Nephron progenitor cell (in vitro differentiated cells): ENCODE measurements around the gene UGT1A1.

Experiments
- DNase-seq: peaks from one replicate; pipeline ENCODE4 v3.0.0; 2021
- H3K27ac Mint-ChIP-seq: 2 replicates; pipeline ENCODE4 v1.8.0; 2021; ENCODE audit warnings: mild to moderate bottlenecking, moderate library complexity, mixed read lengths
- H3K27me3 Mint-ChIP-seq: 2 replicates; pipeline ENCODE4 v1.8.0; 2021; ENCODE audit warnings: mild to moderate bottlenecking, low read depth, mixed read lengths; ENCODE audit not compliant: poor library complexity
- H3K36me3 Mint-ChIP-seq: 2 replicates; pipeline ENCODE4 v1.8.0; 2021; ENCODE audit warnings: low read depth, mixed read lengths
- H3K4me1 Mint-ChIP-seq: 2 replicates; pipeline ENCODE4 v1.8.0; 2021; ENCODE audit warnings: mixed read lengths
- H3K4me3 Mint-ChIP-seq: 2 replicates; pipeline ENCODE4 v1.8.0; 2021; ENCODE audit warnings: mild to moderate bottlenecking, moderate library complexity, mixed read lengths
- H3K9me3 Mint-ChIP-seq: 2 replicates; pipeline ENCODE4 v1.8.0; 2021; ENCODE audit warnings: mild to moderate bottlenecking, moderate library complexity, mixed read lengths
- CTCF ChIP-seq: fragments of 200-600 bp; sonication (generic); IDR thresholded peaks from 2 replicates; pipeline ENCODE4 v1.5.0; 2021; ENCODE audit warnings: antibody characterized with exemption

The UGT1A1 gene

GRCh38 chr2:233766416-233766815 is 6.3 kb downstream of the UGT1A1 start:
- H3K4me3 Mint-ChIP-seq: no peak overlapping the region
- no peak for DNase-seq
- H3K27ac Mint-ChIP-seq: no peak overlapping the region
- no peaks in the 10 kb centered on the region for H3K9me3 Mint-ChIP-seq
- H3K36me3 Mint-ChIP-seq: no peaks in the 10 kb centered on the region
- peaks cover 22% of the 10 kb centered on the region for H3K27me3 Mint-ChIP-seq
- no peak for TF ChIP-seq CTCF
- H3K4me1 Mint-ChIP-seq: no peaks in the 10 kb centered on the region

GRCh38 chr2:233768076-233768475 is 8.0 kb downstream of the UGT1A1 start:
- Mint-ChIP-seq H3K27me3 (peaks cover 22% of the 10 kb centered on the region), H3K4me1 (no peaks in the 10 kb centered on the region), H3K4me3 (no peak overlapping the region), H3K27ac (no peak overlapping the region), H3K36me3 (no peaks in the 10 kb centered on the region), H3K9me3 (no peaks in the 10 kb centered on the region)
- no peak for TF ChIP-seq CTCF
- DNase-seq: no peak

GRCh38 chr2:233769260-233769659 is 9.2 kb downstream of the UGT1A1 start:
- Mint-ChIP-seq H3K4me3 (no peak overlapping the region), H3K27ac (no peak overlapping the region), H3K4me1 (no peaks in the 10 kb centered on the region), H3K27me3 (peaks cover 15% of the 10 kb centered on the region), H3K9me3 (no peaks in the 10 kb centered on the region), H3K36me3 (no peaks in the 10 kb centered on the region)
- no peak for TF ChIP-seq CTCF
- DNase-seq: no peak

- H3K4me1 Mint-ChIP-seq: no peaks in the 10 kb centered on the region
- peaks cover 12% of the 10 kb centered on the region for H3K27me3 Mint-ChIP-seq
- H3K9me3 Mint-ChIP-seq: peaks cover 16% of the 10 kb centered on the region
- DNase-seq: no peak
- no peak overlapping the region for H3K4me3 Mint-ChIP-seq
- TF ChIP-seq CTCF: no peak
- H3K27ac Mint-ChIP-seq: no peak overlapping the region
- no peaks in the 10 kb centered on the region for H3K36me3 Mint-ChIP-seq
These were observed 12.1 kb downstream of the UGT1A1 start for GRCh38 chr2:233772153-233772552.

GRCh38 chr2:233772583-233772982 is 12.5 kb downstream of the UGT1A1 start:
- H3K27ac Mint-ChIP-seq: no peak overlapping the region
- no peaks in the 10 kb centered on the region for H3K4me1 Mint-ChIP-seq
- H3K4me3 Mint-ChIP-seq: no peak overlapping the region
- no peak for TF ChIP-seq CTCF
- no peaks in the 10 kb centered on the region for H3K36me3 Mint-ChIP-seq
- peaks cover 11% of the 10 kb centered on the region for H3K27me3 Mint-ChIP-seq
- DNase-seq: no peak
- H3K9me3 Mint-ChIP-seq: peaks cover 16% of the 10 kb centered on the region

- no peak for TF ChIP-seq CTCF
- Mint-ChIP-seq H3K9me3 (peaks cover 20% of the 10 kb centered on the region), H3K36me3 (no peaks in the 10 kb centered on the region), H3K27me3 (peaks cover 8% of the 10 kb centered on the region), H3K4me1 (no peaks in the 10 kb centered on the region), H3K27ac (no peak overlapping the region), H3K4me3 (no peak overlapping the region)
- no peak for DNase-seq
These were observed 13.8 kb downstream of the UGT1A1 start for GRCh38 chr2:233773854-233774253.
